DMS79 treated with DMSO at 0.1 percent for 48 hours (cell line): ENCODE data around the gene PPFIA1.
"Not testable (repeated sequence)": the region's sequence is repeated elsewhere in the genome, so short reads cannot be mapped to it uniquely, and the experiment has no call there.

ENCODE experiments used
- DNase-seq: peaks from one replicate; lab custom pipeline; 2025; lab: John Stamatoyannopoulos, UW

The PPFIA1 gene

GRCh38 chr11:70359451-70360205 lies 89.1 kb downstream of the PPFIA1 start:
- DNase-seq: no peak

GRCh38 chr11:70360211-70360610 lies 89.7 kb downstream of the PPFIA1 start:
- DNase-seq: peak; percentile 73

- DNase-seq: no peak
Measured at GRCh38 chr11:70364178-70364577, 93.7 kb downstream of the PPFIA1 start.

GRCh38 chr11:70364745-70365543 lies 94.5 kb downstream of the PPFIA1 start:
- DNase-seq: no peak

GRCh38 chr11:70365544-70365927 lies 95.0 kb downstream of the PPFIA1 start:
- DNase-seq: no peak

GRCh38 chr11:70367071-70367470 lies 96.6 kb downstream of the PPFIA1 start:
- no peak for DNase-seq

- DNase-seq: no peak
Measured at GRCh38 chr11:70368961-70369360, 98.5 kb downstream of the PPFIA1 start.

- no peak for DNase-seq
Measured at GRCh38 chr11:70371241-70371640, 100.8 kb downstream of the PPFIA1 start.

GRCh38 chr11:70372076-70372475 lies 101.6 kb downstream of the PPFIA1 start:
- DNase-seq: no peak

GRCh38 chr11:70376621-70377020 lies 106.1 kb downstream of the PPFIA1 start:
- no peak for DNase-seq

- DNase-seq: no peak
Measured at GRCh38 chr11:70377645-70378044, 107.2 kb downstream of the PPFIA1 start.

GRCh38 chr11:70378506-70379134 lies 108.1 kb downstream of the PPFIA1 start:
- DNase-seq: no peak

GRCh38 chr11:70381350-70381749 lies 110.9 kb downstream of the PPFIA1 start:
- DNase-seq: no peak

- DNase-seq: no peak
Measured at GRCh38 chr11:70381872-70382861, 111.7 kb downstream of the PPFIA1 start.

- no peak for DNase-seq
Measured at GRCh38 chr11:70383664-70384565, 113.4 kb downstream of the PPFIA1 start.

GRCh38 chr11:70384566-70385152 lies 114.2 kb downstream of the PPFIA1 start:
- no peak for DNase-seq

- DNase-seq: no peak
Measured at GRCh38 chr11:70387564-70387963, 117.1 kb downstream of the PPFIA1 start.

GRCh38 chr11:70389201-70389600 lies 118.7 kb downstream of the PPFIA1 start:
- DNase-seq: no peak

GRCh38 chr11:70390882-70391281 lies 120.4 kb downstream of the PPFIA1 start:
- DNase-seq: not testable (repeated sequence)
